ENCODE measurements around the gene TIMM13. TPM values are rescaled to one million over a fixed set of nuclear protein-coding genes. Genes with fewer than 3 reads are reported as not detected.
A peak's percentile ranks its signal among the peaks of the same experiment; 100 is the strongest.

TIMM13 gene
- polyA plus RNA-seq, 1 of the 3 experiments (the other 2 are of a cell fraction) = 76.9 TPM

DNA sequence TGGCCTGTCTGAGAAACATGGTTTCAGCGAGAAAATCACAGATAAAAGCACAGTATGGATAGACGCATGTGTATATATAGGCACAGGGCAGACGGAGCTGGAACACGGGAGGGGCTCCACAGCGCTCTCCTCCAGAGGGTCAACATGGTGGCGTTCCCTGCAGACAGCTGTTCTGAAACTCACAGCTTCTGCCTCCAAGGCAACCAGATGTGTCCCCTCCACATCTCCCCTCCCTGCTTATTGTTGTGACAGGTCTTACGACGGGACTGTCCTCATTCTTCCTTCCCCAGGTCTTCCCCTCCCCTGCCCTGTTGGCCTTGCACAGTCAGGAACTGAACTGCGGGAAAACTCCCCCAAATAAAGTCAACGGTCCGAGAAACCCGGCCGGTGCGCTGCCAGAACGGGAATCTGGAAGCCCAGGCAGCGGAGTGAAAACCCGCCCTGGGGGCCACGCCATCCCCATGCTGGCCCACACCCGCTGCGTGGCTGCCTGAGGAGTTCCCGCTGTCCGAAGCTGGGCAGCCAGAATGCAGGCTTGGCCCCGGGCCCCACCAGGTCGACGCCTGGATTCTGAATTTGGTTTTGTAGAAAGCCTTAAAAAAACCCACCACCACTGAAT is 2.6 kb upstream of the TIMM13 start:
- DNase-seq = no peak
- Histone ChIP-seq H3K9me2 (no peaks in the 10 kb centered on the region), H3K4me1 (ENCODE audit: control insufficient read depth in 1 of 2, insufficient read depth in 2 of 2, low read depth in 1 of 2, low read length in 1 of 2) (peaks cover 17 to 22% of the 10 kb centered on the region in 2 experiments; a peak in 2 of 4 replicates), H3K9me3 (no peaks in the 10 kb centered on the region), H3K4me3 (ENCODE audit: low read depth in 2 of 2, low read length in 1 of 2) (no peak overlapping the region), H3K27me3 (ENCODE audit: insufficient read depth) (no peaks in the 10 kb centered on the region), H3K9ac (no peak overlapping the region), H3K36me3 (replicated peaks in 1 of 2; ENCODE audit: control insufficient read depth in 1 of 2, insufficient read depth in 2 of 2, low read length in 1 of 2) (peaks cover 3 to 39% of the 10 kb centered on the region in 2 experiments), H3F3A (replicated peaks; ENCODE audit: insufficient read depth) (peaks cover 15% of the 10 kb centered on the region), H2AFZ (ENCODE audit: low read depth) (no peak overlapping the region), H3K79me2 (ENCODE audit: insufficient read depth) (peaks cover 23% of the 10 kb centered on the region), H4K20me1 (ENCODE audit: insufficient read depth) (peaks cover 19% of the 10 kb centered on the region), H3K27ac (ENCODE audit: low read depth in 2 of 2, low read length in 1 of 2) (no peak overlapping the region), H3K4me2 (no peak overlapping the region)
- CTCF ChIA-PET = no interaction called here
- TF ChIP-seq FOXM1 (IDR thresholded peaks at IDR 0.05; ENCODE audit: low read depth) (no peak), RFX5 (IDR thresholded peaks at IDR 0.05; ENCODE audit: low read length) (no peak)
- WGBS (ENCODE audit: low lambda C conversion rate) = 94% methylated on average over 25 of the region's 25 CpGs
- POLR2A ChIA-PET = no interaction called here

- ChIA-PET CTCF (interaction anchor here (0.9 to 1.5 kb wide), 2 partner anchors 10 to 208 kb away, joined by 3 read pairs; no protein-coding TSS in a partner anchor), POLR2A (interaction anchor here (2.6 kb wide), 1 partner anchor 28 kb away, joined by 18 read pairs; the partner anchor contains the start of gene LMNB2)
- H3K36me3 ChIP-seq (replicated peaks in 1 of 2; ENCODE audit: control insufficient read depth in 1 of 2, insufficient read depth in 2 of 2, low read length in 1 of 2) = peaks cover 3 to 34% of the 10 kb centered on the region in 2 experiments
- peaks cover 32% of the 10 kb centered on the region for H3K79me2 ChIP-seq (ENCODE audit: insufficient read depth)
- H3K9me2 ChIP-seq = no peaks in the 10 kb centered on the region
- no peak overlapping the region for H3K4me3 ChIP-seq (ENCODE audit: low read depth in 2 of 2, low read length in 1 of 2)
- peaks cover 19% of the 10 kb centered on the region for H4K20me1 ChIP-seq (ENCODE audit: insufficient read depth)
- H3K27ac ChIP-seq (ENCODE audit: low read depth in 2 of 2, low read length in 1 of 2) = peak overlapping the region in 1 of 2 experiments; percentile 96; a peak in 1 of 4 replicates
- TF ChIP-seq SIN3A (IDR thresholded peaks at IDR 0.05; ENCODE audit: borderline replicate concordance, low read depth, low read length) (no peak), MXI1 (IDR thresholded peaks at IDR 0.05; ENCODE audit: low read depth, low read length) (no peak), USF2 (IDR thresholded peaks at IDR 0.05; ENCODE audit: borderline replicate concordance, low read depth, low read length) (no peak), NFIC (IDR thresholded peaks at IDR 0.05; ENCODE audit: borderline replicate concordance) (no peak), RCOR1 (IDR thresholded peaks at IDR 0.05; ENCODE audit: low read length) (no peak), SMC3 (IDR thresholded peaks at IDR 0.05; ENCODE audit: low read depth, low read length) (no peak), EZH2phosphoT487 (IDR thresholded peaks at IDR 0.05; ENCODE audit: borderline replicate concordance, low read depth) (no peak), EP300 (IDR thresholded peaks at IDR 0.05; ENCODE audit: borderline replicate concordance in 1 of 2, low read depth in 1 of 2, low read length in 1 of 2) (no peak), RAD21 (IDR thresholded peaks at IDR 0.05; ENCODE audit: low read length) (no peak)
- no peaks in the 10 kb centered on the region for H3K27me3 ChIP-seq (ENCODE audit: insufficient read depth)
- peaks cover 17 to 22% of the 10 kb centered on the region in 2 experiments; a peak in 2 of 4 replicates for H3K4me1 ChIP-seq (ENCODE audit: control insufficient read depth in 1 of 2, insufficient read depth in 2 of 2, low read depth in 1 of 2, low read length in 1 of 2)
- no peaks in the 10 kb centered on the region for H3K9me3 ChIP-seq
- no peak for DNase-seq
- H2AFZ ChIP-seq (ENCODE audit: low read depth) = no peak overlapping the region
- H3K4me2 ChIP-seq = no peak overlapping the region
- H3K9ac ChIP-seq = no peak overlapping the region
- WGBS (ENCODE audit: low lambda C conversion rate) = 88% methylated on average over 15 of the region's 37 CpGs
- H3F3A ChIP-seq (replicated peaks; ENCODE audit: insufficient read depth) = peaks cover 15% of the 10 kb centered on the region
Measured at GRCh38 chr19:2428756-2429711, 1.6 kb upstream of the TIMM13 start.

Measured in SK-N-SH (cell line).